GM12801 (cell line): ENCODE results near the gene LRRC25.

Source experiments
- TF ChIP-seq, protein P1 (sequence below): IDR thresholded peaks from one replicate; pipeline ENCODE4 v1.5.1; 2011; ENCODE audit warnings: control low read depth; ENCODE audit not compliant: insufficient read length; ENCODE audit errors: extremely low read depth

The LRRC25 gene

GRCh38 chr19:18393836-18394235, 3.6 kb downstream of the LRRC25 start:
- TF ChIP-seq, protein P1, sequence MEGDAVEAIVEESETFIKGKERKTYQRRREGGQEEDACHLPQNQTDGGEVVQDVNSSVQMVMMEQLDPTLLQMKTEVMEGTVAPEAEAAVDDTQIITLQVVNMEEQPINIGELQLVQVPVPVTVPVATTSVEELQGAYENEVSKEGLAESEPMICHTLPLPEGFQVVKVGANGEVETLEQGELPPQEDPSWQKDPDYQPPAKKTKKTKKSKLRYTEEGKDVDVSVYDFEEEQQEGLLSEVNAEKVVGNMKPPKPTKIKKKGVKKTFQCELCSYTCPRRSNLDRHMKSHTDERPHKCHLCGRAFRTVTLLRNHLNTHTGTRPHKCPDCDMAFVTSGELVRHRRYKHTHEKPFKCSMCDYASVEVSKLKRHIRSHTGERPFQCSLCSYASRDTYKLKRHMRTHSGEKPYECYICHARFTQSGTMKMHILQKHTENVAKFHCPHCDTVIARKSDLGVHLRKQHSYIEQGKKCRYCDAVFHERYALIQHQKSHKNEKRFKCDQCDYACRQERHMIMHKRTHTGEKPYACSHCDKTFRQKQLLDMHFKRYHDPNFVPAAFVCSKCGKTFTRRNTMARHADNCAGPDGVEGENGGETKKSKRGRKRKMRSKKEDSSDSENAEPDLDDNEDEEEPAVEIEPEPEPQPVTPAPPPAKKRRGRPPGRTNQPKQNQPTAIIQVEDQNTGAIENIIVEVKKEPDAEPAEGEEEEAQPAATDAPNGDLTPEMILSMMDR, result no peak

GRCh38 chr19:18392926-18393325, 4.5 kb downstream of the LRRC25 start:
- TF ChIP-seq, protein P1, result no peak

- TF ChIP-seq, protein P1, result no peak
These were observed 5.0 kb downstream of the LRRC25 start for GRCh38 chr19:18392417-18392816.

GRCh38 chr19:18391509-18392075, 5.8 kb downstream of the LRRC25 start:
- TF ChIP-seq, protein P1, result no peak

- TF ChIP-seq, protein P1, result no peak
These were observed 7.1 kb downstream of the LRRC25 start for GRCh38 chr19:18390065-18390907.

- TF ChIP-seq, protein P1, result no peak
These were observed 7.7 kb downstream of the LRRC25 start for GRCh38 chr19:18389726-18390064.

DNA sequence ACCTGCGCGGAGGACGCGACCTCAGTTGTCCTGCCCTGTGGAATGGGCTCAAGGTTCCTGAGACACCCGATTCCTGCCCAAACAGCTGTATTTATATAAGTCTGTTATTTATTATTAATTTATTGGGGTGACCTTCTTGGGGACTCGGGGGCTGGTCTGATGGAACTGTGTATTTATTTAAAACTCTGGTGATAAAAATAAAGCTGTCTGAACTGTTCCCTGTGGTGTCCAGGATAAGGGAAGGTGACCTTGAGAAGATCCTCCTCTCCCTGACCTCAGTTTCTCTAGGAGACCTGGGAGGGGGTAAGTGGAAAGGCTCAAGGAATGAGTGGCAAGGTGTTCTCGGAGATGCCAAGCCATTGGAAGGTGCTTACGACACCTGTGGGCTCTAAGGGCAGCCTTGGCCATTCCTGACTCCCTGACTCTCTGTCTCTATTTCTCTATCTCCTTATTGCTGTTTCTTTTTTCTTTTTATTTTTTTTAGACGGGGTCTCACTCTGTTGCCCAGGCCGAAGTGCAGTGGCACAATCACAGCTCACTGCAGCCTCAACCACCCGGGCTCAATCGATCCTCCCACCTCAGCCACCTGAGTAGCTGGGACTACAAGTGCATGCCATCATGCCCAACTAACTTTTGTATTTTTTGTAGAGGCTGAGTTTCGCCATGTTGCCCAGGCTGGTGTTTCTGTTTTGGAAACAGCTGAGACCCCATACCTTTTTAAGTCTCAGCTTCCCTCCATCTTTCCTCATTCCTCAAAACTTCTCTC, 8.3 kb downstream of the LRRC25 start:
- TF ChIP-seq, protein P1, result no peak
